ENCODE data around the gene GRB10. TPM values are rescaled to one million over a fixed set of nuclear protein-coding genes. Genes with fewer than 3 reads are reported as not detected.

Gene GRB10
- total RNA-seq, 1 donor from 2014 or later, result 58.6 TPM

- DNase-seq (peak; percentile 81), ATAC-seq (peak; percentile 61)
- Histone ChIP-seq H3K9me3 (no peaks in the 10 kb centered on the region), H3K4me3 (no peak overlapping the region), H3K4me1 (peaks cover 92% of the 10 kb centered on the region), H3K27me3 (no peaks in the 10 kb centered on the region), H3K36me3 (no peaks in the 10 kb centered on the region), H3K27ac (peak overlapping the region; percentile 30)
- no peak for TF ChIP-seq CTCF (IDR thresholded peaks at IDR 0.05)
- intact Hi-C loops (cut with DNase I), result no loop called here
Measured at GRCh38 chr7:50660040-50660829, 122.5 kb downstream of the GRB10 start.

DNA sequence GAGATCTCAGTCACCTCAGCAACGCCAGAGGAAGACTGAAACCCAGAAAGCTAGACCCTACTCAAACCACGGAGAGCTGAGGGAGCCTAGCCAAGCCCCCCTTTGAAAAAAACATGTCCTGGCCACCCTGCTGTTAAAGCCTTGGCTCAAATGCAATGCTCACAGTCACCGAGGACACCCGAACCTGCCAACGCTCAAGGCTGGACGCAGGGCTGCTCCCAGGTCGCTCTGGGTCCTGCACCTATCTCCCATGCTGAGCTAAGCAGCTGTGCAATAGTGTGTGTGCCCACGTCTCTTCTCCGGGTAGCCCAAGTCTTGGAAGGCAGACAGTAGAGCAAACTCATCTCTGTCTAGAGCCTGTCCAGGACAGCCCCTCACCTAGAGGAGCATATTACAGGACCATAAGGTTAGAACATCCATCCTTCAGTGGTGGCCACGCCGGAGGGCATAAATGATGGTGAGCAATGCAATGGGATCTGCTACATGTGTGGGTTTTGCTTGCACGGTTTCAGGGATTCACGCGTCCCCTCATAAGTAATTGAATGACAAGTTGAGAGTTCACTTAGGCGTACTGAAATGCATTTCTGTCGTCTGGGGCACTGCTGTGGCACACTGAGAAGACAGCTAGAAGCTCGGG lies 123.2 kb downstream of the GRB10 start:
- intact Hi-C loops (cut with DNase I), result no loop called here

DNA sequence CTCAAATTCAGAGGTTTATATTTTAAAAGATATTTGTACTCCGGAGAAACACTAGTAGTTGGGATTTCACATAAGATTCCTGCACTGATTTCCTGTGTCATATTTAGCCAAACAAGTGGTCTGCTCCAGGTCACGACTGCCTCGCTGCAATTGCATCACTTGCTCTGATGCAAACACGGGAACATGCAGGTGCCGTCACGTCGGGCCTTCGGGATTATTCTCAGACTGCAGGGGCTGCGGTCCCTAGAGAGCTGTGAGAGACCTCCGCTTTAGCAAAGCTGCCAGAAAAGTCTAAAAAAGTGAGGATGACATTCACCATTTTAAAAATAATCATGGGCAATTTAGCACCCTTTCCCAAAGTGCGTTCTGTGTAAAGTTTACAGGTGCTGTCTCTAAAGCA lies 124.0 kb downstream of the GRB10 start:
- H3K36me3 ChIP-seq, result no peaks in the 10 kb centered on the region
- TF ChIP-seq CTCF (IDR thresholded peaks at IDR 0.05), result no peak
- ATAC-seq (no peak), DNase-seq (no peak)
- H3K4me1 ChIP-seq, result peaks cover 94% of the 10 kb centered on the region
- H3K27ac ChIP-seq, result peak overlapping the region; percentile 67
- H3K9me3 ChIP-seq, result no peaks in the 10 kb centered on the region
- no peak overlapping the region for H3K4me3 ChIP-seq
- intact Hi-C loops (cut with DNase I), result no loop called here
- no peaks in the 10 kb centered on the region for H3K27me3 ChIP-seq

More for the DNA sequence above, 123.2 kb downstream of the GRB10 start:
- DNase-seq (no peak), ATAC-seq (no peak)
- Histone ChIP-seq H3K4me1 (peaks cover 92% of the 10 kb centered on the region), H3K4me3 (no peak overlapping the region), H3K9me3 (no peaks in the 10 kb centered on the region), H3K27ac (peak overlapping the region; percentile 30), H3K27me3 (no peaks in the 10 kb centered on the region), H3K36me3 (no peaks in the 10 kb centered on the region)
- TF ChIP-seq CTCF (IDR thresholded peaks at IDR 0.05), result no peak

GRCh38 chr7:50657912-50658311 lies 124.8 kb downstream of the GRB10 start:
- Histone ChIP-seq H3K4me3 (no peak overlapping the region), H3K27me3 (no peaks in the 10 kb centered on the region), H3K4me1 (peaks cover 92% of the 10 kb centered on the region), H3K36me3 (no peaks in the 10 kb centered on the region), H3K27ac (peak overlapping the region; percentile 67), H3K9me3 (no peaks in the 10 kb centered on the region)
- DNase-seq (no peak), ATAC-seq (no peak)
- TF ChIP-seq CTCF (IDR thresholded peaks at IDR 0.05), result no peak
- intact Hi-C loops (cut with DNase I), result no loop called here

- DNase-seq, result no peak
- Histone ChIP-seq H3K27me3 (no peaks in the 10 kb centered on the region), H3K27ac (peak overlapping the region; percentile 67), H3K4me1 (peaks cover 87% of the 10 kb centered on the region), H3K4me3 (no peak overlapping the region), H3K36me3 (no peaks in the 10 kb centered on the region), H3K9me3 (no peaks in the 10 kb centered on the region)
- ATAC-seq, result peak; percentile 42
- TF ChIP-seq CTCF (IDR thresholded peaks at IDR 0.05), result peak; percentile 33
- intact Hi-C loops (cut with DNase I), result no loop called here
Measured at GRCh38 chr7:50657341-50657873, 125.3 kb downstream of the GRB10 start.

All from upper lobe of right lung (tissue), 1 donor.